HG03469 (cell line): Measurements from ENCODE around the gene SLC36A2.
A peak's percentile ranks its signal among the peaks of the same experiment; 100 is the strongest.

Experiments
- ATAC-seq: cut with Tn5 transposase; IDR thresholded peaks from one replicate; pipeline ENCODE4 v1.9.1; 2021; ENCODE audit warnings: mild to moderate bottlenecking, moderate library complexity, moderate number of reproducible peaks; ENCODE audit not compliant: unreplicated experiment

Gene SLC36A2

DNA sequence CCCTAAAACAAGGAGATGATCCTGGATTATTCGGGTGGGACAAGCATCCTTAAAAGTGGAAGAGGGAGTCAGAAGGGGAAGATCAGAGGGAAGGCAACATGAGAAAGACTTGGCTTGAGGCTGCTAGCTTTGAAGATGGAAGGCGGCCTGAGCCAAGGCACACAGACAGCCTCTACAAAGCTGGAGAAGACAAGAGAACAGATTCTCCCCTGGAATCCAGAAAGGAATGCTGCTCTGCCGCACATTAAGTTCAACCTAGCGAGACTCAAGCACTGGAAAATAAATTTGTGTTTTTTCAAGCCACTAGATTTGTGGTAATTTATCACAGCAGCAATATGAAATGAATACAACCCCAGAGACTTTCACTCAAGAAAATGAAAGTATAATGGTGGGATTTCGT is 61.7 kb downstream of the SLC36A2 start:
- ATAC-seq: no peak

DNA sequence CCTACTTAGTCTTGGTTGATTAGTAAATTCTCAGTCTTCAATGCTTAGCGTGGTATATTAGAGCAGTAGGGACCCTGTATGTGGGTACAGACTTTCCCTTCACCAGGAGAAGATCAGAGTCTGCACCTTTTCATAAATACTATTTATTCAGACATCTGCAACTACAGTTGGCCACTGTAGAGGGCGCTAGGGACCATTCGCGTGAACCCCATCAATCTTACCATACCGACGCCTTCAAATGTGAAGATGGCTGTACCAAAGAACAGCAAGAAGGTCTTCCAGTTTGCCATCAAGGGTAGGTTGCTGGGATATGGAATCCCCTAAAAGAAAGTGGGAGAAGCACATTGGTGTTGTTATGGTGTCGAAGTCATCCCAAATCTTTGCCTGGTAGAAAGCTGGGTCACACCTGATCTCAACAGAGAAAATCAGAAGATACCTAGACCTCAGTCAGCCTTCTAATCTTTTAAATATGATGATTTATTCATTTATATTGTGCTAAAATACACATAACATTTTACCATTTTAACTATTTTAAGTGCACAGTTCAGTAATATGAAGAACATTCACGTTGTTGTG is 62.9 kb downstream of the SLC36A2 start:
- ATAC-seq: no peak

DNA sequence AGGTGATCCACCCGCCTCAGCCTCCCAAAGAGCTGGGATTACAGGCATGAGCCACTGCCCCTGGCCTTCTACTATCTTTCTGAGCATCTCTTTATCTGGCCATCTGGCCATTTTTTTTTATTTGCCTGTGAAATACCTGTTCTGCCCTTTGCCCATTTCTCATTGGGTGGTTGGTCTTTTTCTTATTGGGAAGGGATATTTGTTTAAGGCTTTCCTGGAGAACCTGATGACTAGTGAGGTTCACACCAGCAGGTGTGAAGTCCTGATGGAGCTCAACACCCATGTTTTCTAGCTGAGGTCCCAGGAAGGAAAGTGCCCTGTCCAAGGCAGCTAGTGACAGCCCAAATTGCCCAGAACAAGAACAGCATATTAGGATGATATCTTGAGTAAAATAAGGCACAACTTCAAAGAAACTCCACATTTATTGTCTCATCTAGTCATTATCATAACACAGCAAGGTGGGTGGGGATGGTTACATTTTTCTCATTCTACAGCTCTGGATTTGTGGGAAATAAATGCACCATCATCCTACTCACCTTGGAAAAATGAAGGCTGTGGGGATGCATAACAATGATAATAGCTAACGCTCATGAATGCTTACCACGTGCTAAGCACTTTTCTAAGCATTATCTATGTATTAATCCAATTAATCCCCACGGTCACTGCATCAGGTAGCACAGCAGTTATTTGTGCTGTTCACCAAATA is 64.1 kb downstream of the SLC36A2 start:
- ATAC-seq: no peak

DNA sequence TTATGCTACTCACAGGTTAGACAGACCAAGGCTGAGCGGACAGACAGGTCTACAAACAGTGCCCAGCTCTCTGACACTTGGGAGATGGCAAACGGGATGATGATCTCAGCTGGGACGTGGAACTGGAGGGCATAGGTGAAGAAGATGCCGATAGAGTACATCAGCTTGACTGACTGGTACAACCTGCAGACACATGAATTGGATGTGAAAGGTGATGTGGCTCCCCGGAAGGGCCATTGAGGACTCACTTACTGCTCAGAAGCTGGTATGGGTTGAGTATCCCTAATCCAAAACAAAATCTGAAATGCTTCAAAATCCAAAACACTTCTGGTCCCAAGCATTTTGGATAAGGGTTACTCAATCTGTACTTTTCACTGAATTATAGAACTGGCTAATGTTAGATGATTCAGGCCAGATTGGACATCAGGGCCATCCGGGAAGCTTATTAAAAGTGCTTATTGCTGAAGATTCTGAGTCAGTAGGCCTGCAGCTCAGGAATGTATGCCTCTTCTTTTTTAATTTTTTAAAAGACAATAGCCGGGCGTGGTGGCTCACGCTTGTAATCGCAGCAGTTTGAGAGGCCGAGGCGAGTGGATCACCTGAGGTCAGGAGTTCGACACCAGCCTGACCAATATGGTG is 66.2 kb downstream of the SLC36A2 start:
- no peak for ATAC-seq

DNA sequence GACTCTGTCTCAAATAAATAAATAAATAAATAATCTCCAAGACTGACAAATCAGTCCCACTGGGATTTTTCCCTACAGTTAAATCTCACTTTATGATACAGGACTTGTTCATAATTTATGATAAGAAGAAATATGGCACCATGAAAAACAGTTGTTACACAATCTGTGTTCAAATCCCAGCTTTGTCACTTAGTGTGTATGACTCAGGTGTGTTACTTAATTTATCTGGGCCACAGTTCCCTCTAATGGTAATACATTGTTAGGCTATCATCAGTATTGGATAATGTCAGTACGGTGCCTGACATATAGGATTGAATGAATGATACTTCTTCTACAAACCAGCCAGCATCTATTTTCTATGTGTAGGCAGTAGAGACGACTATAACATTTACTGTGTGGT is 66.9 kb downstream of the SLC36A2 start:
- no peak for ATAC-seq

DNA sequence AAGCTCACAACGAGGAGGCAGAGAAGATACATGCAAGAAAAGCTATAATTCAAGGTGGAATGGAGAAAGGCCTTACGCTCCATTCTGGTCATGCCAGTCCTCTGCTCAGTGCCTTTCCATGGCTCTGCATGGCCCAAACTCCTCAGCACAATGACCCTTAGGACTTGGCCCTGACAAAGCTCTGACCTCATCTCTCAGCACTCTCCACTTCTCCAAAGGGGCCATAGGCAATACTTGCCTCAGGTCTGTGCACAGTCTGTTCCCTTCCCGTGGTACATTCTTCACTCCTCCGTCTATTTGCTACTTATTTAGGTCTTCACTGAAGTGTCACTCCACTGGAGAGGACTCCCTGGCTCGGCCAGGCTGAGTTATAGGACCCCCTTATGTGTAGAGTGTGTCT is 68.5 kb downstream of the SLC36A2 start:
- no peak for ATAC-seq

DNA sequence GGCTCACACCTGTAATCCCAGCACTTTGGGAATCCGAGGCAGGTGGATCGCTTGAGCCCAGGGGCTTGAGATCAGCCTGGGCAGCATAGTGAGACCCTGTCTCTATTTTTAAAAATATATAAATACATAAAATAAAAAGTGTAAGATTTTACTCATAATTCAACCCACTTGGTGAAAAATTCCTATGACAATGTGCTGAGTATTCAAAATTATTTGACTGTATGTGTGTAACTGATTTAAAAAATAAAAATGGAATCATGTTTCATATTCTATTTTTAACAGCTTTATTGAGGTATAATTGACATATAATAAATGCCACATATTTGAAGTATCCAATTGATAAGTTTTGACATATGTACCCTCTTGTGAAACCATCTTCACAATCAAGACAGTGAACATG is 71.6 kb downstream of the SLC36A2 start:
- no peak for ATAC-seq

DNA sequence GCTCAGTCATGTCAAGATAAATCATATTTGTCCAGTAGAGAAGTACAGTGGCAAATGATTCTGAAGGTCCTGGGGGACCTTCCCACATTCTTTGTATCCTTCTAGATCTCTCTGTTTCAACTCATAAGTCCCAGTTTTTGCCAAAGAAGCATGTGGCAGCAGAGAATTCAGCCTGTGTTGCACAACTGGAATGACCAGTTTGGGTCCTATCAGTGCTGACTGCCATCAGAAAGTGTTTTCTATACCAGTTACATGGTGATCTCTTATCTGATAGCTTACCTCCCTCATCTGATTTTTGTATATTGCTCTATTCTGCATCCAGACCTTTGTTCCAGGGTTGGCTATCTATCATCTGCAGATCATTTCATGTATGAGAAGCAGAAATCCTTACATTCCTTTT is 72.7 kb downstream of the SLC36A2 start:
- ATAC-seq: no peak

DNA sequence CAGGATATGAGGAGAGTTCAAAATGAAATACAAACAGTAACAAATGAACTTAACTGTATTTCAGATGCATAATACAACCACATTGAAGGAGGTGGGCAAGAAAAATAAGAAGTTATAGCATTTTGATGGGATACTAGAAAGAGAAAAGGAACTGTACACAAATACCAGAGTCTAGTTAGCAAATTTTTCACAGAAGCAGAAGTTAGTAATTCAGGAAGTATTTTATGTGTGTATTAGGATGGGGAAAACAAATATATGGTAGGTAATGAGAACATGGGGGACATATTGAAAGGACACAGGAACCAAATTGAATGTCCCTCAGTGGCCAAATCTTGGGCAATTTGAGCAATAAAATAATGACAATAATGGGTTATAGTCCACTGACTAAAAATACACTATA is 76.0 kb downstream of the SLC36A2 start:
- no peak for ATAC-seq

DNA sequence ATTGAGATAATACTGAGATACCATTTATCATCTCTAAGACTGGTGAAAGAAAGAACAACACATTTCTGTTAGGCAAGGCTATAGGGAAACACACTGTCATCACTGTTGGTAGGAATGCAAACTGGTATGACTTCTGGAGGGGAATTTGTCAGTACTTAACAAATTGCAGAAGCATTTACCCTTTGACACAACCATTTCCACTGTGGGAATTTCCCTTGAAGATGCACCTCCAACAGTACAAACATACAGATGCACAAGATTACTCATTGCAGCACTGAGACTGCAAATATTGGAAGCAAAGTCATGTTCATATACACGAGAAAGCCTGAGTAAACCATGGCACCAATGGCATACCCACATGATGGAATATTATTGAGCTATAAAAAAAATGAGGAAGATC is 76.8 kb downstream of the SLC36A2 start:
- ATAC-seq: peak; percentile 78

DNA sequence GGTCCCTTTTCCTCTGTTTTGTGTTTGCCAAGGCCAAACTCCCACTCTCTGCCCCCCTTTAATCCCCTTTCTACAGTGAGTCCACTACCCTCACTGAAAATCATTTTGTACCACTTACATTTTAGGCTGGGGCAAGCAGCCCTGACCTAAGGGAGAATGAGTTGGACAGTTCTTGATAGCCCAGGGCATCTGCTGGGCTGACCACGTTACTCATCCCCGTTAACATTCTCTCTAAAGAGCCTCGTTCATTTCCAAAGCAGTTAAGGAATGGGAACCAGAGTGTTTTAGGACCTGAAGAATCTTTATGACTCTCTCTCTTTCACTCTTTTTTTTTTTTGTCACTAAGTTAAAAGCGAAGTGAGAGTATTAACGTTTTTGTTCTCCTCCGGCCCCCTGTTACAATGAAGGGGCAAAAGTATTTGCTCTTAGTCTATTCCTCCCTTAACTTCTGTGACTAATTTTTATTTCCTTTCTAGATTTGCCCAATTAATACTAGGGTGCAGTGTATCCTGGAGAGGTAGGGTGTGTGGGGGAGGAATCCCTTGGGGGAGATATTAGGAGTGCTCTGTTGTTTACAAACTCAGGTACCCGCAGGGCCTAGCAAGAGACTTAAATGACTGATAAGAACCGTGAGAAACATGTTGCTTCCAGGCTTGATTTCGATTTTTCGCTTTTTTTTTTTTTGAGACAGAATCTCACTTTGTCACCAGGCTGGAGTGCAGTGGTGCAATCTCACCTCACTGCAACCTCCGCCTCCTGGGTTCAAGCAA is 79.7 kb downstream of the SLC36A2 start:
- ATAC-seq: no peak
